Naive thymus-derived CD8-positive, alpha-beta T cell (primary cell): ENCODE results near the gene TRPV6. TPM values are rescaled to one million over a fixed set of nuclear protein-coding genes. Genes with fewer than 3 reads are reported as not detected.

Experiments
- polyA plus RNA-seq, 3 donors: library from polyadenylated mRNA; unstranded; fragments of 300-500 nt; fragmentation: Illumina TruSeq; gene quantifications; one replicate each; pipeline ENCODE4 v1.2.3, GENCODE V29; 2021
- total RNA-seq, 8 experiments: library from RNA in 2 of 8; stranded (reverse) in 2 of 8; gene quantifications; one replicate each; pipeline ENCODE4 v1.2.3 and lab custom pipeline; 2021 to 2026

The TRPV6 gene
- total and polyA plus RNA-seq, 5 experiments from 2014 or later = 0.08 TPM; not detected in 4

Other genes starting within 250 kb of the TRPV6 start
- not detected for gene PRSS1, start 136.3 kb downstream of the TRPV6 start, total RNA-seq
- gene PRSS1, start 136.3 kb downstream of the TRPV6 start, polyA plus RNA-seq = not detected
- gene PRSS2, start 114.8 kb downstream of the TRPV6 start, total RNA-seq = not detected
- not detected for gene PRSS2, start 114.8 kb downstream of the TRPV6 start, polyA plus RNA-seq
- gene EPHB6, start 30.7 kb downstream of the TRPV6 start, total RNA-seq = 10 to 100 TPM; 48.6 to 57.4 TPM
- gene EPHB6, start 30.7 kb downstream of the TRPV6 start, polyA plus RNA-seq = 10 to 100 TPM; 10.2 to 23.3 (median 10.2) TPM
- under 1 TPM in 1 of 2 experiments, not detected in 1; 0.30 TPM for gene TRPV5, start 48.0 kb upstream of the TRPV6 start, total RNA-seq
- gene TRPV5, start 48.0 kb upstream of the TRPV6 start, polyA plus RNA-seq = not detected
- gene LLCFC1, start 53.7 kb upstream of the TRPV6 start, total RNA-seq = not detected
- not detected for gene LLCFC1, start 53.7 kb upstream of the TRPV6 start, polyA plus RNA-seq
- gene KEL, start 76.6 kb upstream of the TRPV6 start, total RNA-seq = under 1 TPM; 0.47 to 0.70 TPM
- not detected for gene KEL, start 76.6 kb upstream of the TRPV6 start, polyA plus RNA-seq
- gene OR9A2, start 141.4 kb upstream of the TRPV6 start, total RNA-seq = under 1 TPM in 1 of 2 experiments, not detected in 1; 0.38 TPM
- not detected for gene OR9A2, start 141.4 kb upstream of the TRPV6 start, polyA plus RNA-seq
- gene OR6V1, start 166.6 kb upstream of the TRPV6 start, total RNA-seq = not detected
- not detected for gene OR6V1, start 166.6 kb upstream of the TRPV6 start, polyA plus RNA-seq
- gene PIP, start 246.3 kb upstream of the TRPV6 start, total RNA-seq = not detected
- gene PIP, start 246.3 kb upstream of the TRPV6 start, polyA plus RNA-seq = not detected